Liver (tissue), 9 donors: ENCODE results near the gene ERGIC3. TPM values are rescaled to one million over a fixed set of nuclear protein-coding genes. Genes with fewer than 3 reads are reported as not detected.

ENCODE experiments used
- DNase-seq: peaks from one replicate; pipeline ENCODE4 v3.0.0-alpha.2; 2017; ENCODE audit warnings: low spot score
- H3K27ac ChIP-seq, 2 donors: one replicate each; pipeline ENCODE4 v1.7.0; 2013; ENCODE audit warnings: inconsistent platforms in 2 of 2, low read length in 2 of 2, control low read depth in 1 of 2, low read depth in 1 of 2, mild to moderate bottlenecking in 1 of 2
- H3K27me3 ChIP-seq, 4 donors: one replicate each; pipeline versions ENCODE4 v1.6.1 to v1.7.0; 2013; ENCODE audit warnings: low read length in 3 of 4, inconsistent platforms in 1 of 4, mild to moderate bottlenecking in 1 of 4, moderate library complexity in 1 of 4; ENCODE audit not compliant: control insufficient read depth in 4 of 4, insufficient read depth in 4 of 4
- H3K36me3 ChIP-seq, 4 donors: one replicate each; pipeline versions ENCODE4 v1.6.1 to v1.7.0; 2013; ENCODE audit warnings: low read length in 3 of 4, mild to moderate bottlenecking in 3 of 4, low read depth in 1 of 4, moderate library complexity in 1 of 4; ENCODE audit not compliant: control insufficient read depth in 4 of 4, insufficient read depth in 3 of 4
- H3K4me1 ChIP-seq, 4 donors: one replicate each; pipeline versions ENCODE4 v1.6.1 to v1.7.0; 2013; ENCODE audit warnings: low read length in 3 of 4, mild to moderate bottlenecking in 3 of 4, moderate library complexity in 1 of 4; ENCODE audit not compliant: control insufficient read depth in 4 of 4, insufficient read depth in 4 of 4
- H3K4me3 ChIP-seq, 3 donors: one replicate each; pipeline versions ENCODE4 v1.6.1 to v1.7.0; 2013; ENCODE audit warnings: low read length in 3 of 3, control low read depth in 1 of 3, low read depth in 1 of 3, mild to moderate bottlenecking in 1 of 3
- H3K9ac ChIP-seq, 2 donors: one replicate each; pipeline ENCODE4 v1.7.0; 2013; ENCODE audit warnings: low read length in 2 of 2, mild to moderate bottlenecking in 2 of 2, moderate library complexity in 2 of 2, control low read depth in 1 of 2, low read depth in 1 of 2
- H3K9me3 ChIP-seq, 4 donors: one replicate each; pipeline versions ENCODE4 v1.6.1 to v1.7.0; 2013; ENCODE audit warnings: low read length in 3 of 4; ENCODE audit not compliant: control insufficient read depth in 4 of 4
- EGR1 ChIP-seq, 2 donors: IDR thresholded peaks; 2 replicates each; pipeline ENCODE4 v1.6.1; 2016 to 2018; ENCODE audit warnings: antibody characterized with exemption in 2 of 2, low read depth in 2 of 2
- FOXA1 ChIP-seq: IDR thresholded peaks from 2 replicates; pipeline ENCODE4 v1.6.1; 2016; ENCODE audit warnings: antibody characterized with exemption
- FOXA2 ChIP-seq: IDR thresholded peaks from 2 replicates; pipeline ENCODE4 v1.6.1; 2016; ENCODE audit warnings: antibody characterized with exemption
- GABPA ChIP-seq, 2 donors: IDR thresholded peaks in 1 of 2; conservative IDR thresholded peaks in 1 of 2; 2 replicates each; pipeline ENCODE4 v1.6.1; 2016; ENCODE audit warnings: antibody characterized with exemption in 2 of 2, mild to moderate bottlenecking in 1 of 2, moderate library complexity in 1 of 2
- HNF4A ChIP-seq, 2 donors: conservative IDR thresholded peaks; 2 replicates each; pipeline ENCODE4 v1.6.1; 2016; ENCODE audit warnings: antibody characterized with exemption in 2 of 2, mild to moderate bottlenecking in 2 of 2
- HNF4G ChIP-seq: IDR thresholded peaks from 2 replicates; pipeline ENCODE4 v1.6.1; 2016; ENCODE audit warnings: antibody characterized with exemption
- JUND ChIP-seq, 2 donors: IDR thresholded peaks; 2 replicates each; pipeline ENCODE4 v1.6.1; 2016; ENCODE audit warnings: antibody characterized with exemption in 2 of 2
- NR2F2 ChIP-seq: IDR thresholded peaks from 2 replicates; pipeline ENCODE4 v1.6.1; 2016; ENCODE audit warnings: antibody characterized with exemption
- RXRA ChIP-seq, 2 donors: IDR thresholded peaks; 2 replicates each; pipeline ENCODE4 v1.6.1; 2017 to 2018; ENCODE audit warnings: antibody characterized with exemption in 2 of 2, mild to moderate bottlenecking in 1 of 2
- SP1 ChIP-seq: IDR thresholded peaks from 2 replicates; pipeline ENCODE4 v1.6.1; 2018; ENCODE audit warnings: antibody characterized with exemption, mild to moderate bottlenecking
- TAF1 ChIP-seq: conservative IDR thresholded peaks from 2 replicates; pipeline ENCODE4 v1.6.1; 2016; ENCODE audit warnings: antibody characterized with exemption, mild to moderate bottlenecking
- WGBS: extraction: QIAGEN DNeasy Blood & Tissue Kit; methylation state at CpG from one replicate; pipeline ENCODE4 v1.1.7; 2013; 5-methylcytosine and 5-hydroxymethylcytosine counted together
- polyA plus RNA-seq, 2 donors: library from polyadenylated mRNA; stranded (reverse) in 1 of 2; unstranded in 1 of 2; fragments of 200-250 nt in 1 of 2; fragments of >200 nt in 1 of 2; fragmentation: Nextera tagmentation in 1 of 2; extraction: Ambion mirVana in 1 of 2; gene quantifications; one replicate each; pipeline versions ENCODE4 v1.2.1 to v1.2.3, GENCODE V29; 2013 to 2015
- total RNA-seq, 2 donors: library from RNA; depleted of rRNA; stranded (reverse); fragments of >200 nt; gene quantifications; one replicate each; pipeline ENCODE4 v1.2.3, GENCODE V29; 2014
- TF ChIP-seq, protein P1 (sequence below): IDR thresholded peaks from 2 replicates; pipeline ENCODE4 v1.6.1; 2016; ENCODE audit warnings: antibody characterized with exemption
- TF ChIP-seq, protein P2 (sequence below): IDR thresholded peaks from 2 replicates; pipeline ENCODE4 v1.6.1; 2016; ENCODE audit warnings: antibody characterized with exemption
- TF ChIP-seq, protein P3 (sequence below): IDR thresholded peaks from 2 replicates; pipeline ENCODE4 v1.6.1; 2016; ENCODE audit warnings: antibody characterized with exemption
- TF ChIP-seq, protein P4 (sequence below): fragments of 150-350 bp; IDR thresholded peaks from 2 replicates; pipeline ENCODE4 v1.5.1; 2017; ENCODE audit warnings: improper control_type of control experiment, low read depth, low read length; ENCODE audit not compliant: missing input control
- TF ChIP-seq, protein P5 (sequence below): IDR thresholded peaks from 2 replicates; pipeline ENCODE4 v1.6.1; 2016; ENCODE audit warnings: antibody characterized with exemption, mild to moderate bottlenecking
- donor health status: healthy.
- donor health status: healthy.
- donor health status: healthy.
- donor health status: healthy.
- donor health status: healthy.

ERGIC3 gene
- total and polyA plus RNA-seq, 4 donors: 110 to 167 (median 120) TPM

DNA sequence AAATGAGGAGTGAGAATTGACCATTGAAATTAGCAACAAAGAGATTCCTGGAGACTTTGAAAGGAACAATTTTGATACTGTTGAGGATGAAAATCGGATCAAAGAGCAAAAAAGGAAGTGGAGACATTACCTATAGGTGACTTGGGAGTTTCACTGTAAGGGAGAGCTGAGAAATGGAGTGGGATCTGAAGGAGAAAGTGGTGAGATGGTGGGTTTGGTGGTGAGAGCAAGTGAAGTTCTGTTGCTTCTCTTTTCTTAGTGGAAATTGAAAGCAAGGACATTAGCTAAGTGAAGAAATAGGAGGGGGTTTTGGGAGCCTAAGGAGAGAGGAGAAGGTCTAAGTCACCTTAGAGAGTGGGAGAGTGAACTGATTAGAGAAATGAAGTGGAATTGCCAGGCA, 4.2 kb downstream of the ERGIC3 start (continued):
- TF ChIP-seq GABPA (IDR thresholded peaks at IDR 0.05 in 1 of 2, conservative IDR thresholded peaks at IDR 0.05 in 1 of 2) (no peak), FOXA1 (no peak), FOXA2 (no peak), NR2F2 (no peak), SP1 (no peak), TAF1 (no peak)
- TF ChIP-seq, protein P1, sequence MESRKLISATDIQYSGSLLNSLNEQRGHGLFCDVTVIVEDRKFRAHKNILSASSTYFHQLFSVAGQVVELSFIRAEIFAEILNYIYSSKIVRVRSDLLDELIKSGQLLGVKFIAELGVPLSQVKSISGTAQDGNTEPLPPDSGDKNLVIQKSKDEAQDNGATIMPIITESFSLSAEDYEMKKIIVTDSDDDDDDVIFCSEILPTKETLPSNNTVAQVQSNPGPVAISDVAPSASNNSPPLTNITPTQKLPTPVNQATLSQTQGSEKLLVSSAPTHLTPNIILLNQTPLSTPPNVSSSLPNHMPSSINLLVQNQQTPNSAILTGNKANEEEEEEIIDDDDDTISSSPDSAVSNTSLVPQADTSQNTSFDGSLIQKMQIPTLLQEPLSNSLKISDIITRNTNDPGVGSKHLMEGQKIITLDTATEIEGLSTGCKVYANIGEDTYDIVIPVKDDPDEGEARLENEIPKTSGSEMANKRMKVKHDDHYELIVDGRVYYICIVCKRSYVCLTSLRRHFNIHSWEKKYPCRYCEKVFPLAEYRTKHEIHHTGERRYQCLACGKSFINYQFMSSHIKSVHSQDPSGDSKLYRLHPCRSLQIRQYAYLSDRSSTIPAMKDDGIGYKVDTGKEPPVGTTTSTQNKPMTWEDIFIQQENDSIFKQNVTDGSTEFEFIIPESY: no peak

DNA sequence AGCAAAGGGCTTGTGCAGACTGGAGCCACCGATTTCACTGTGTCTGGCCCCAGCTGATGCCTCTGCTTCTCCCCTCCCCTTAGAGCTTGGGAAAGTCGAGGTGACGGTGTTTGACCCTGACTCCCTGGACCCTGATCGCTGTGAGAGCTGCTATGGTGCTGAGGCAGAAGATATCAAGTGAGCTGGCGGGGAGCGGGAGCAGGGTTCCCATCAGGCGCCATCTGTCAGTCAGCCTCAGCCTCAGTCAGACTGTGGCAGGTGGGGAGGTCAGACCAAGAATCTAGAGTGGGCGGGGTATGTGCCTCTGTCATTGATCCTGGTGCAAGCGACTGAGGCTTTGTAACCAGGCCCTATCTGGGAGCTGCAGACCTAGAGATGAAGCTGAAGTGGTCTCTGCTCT, 5.5 kb downstream of the ERGIC3 start:
- no peaks in the 10 kb centered on the region for H3K27me3 ChIP-seq
- TF ChIP-seq EGR1 (IDR thresholded peaks at IDR 0.05; ENCODE audit: low read depth in 2 of 2): no peak
- no peak for TF ChIP-seq TAF1
- no peak for TF ChIP-seq NR2F2
- no peak for TF ChIP-seq HNF4A (conservative IDR thresholded peaks at IDR 0.05)
- peaks cover 3 to 49% (median 29%) of the 10 kb centered on the region in 4 donors for H3K36me3 ChIP-seq
- no peak overlapping the region for H3K4me3 ChIP-seq
- 79% methylated on average over 9 of the region's 9 CpGs for WGBS
- DNase-seq: no peak
- no peak overlapping the region for H3K27ac ChIP-seq
- H3K9ac ChIP-seq: no peak overlapping the region
- peaks cover 2 to 5% (median 3%) of the 10 kb centered on the region in 4 donors for H3K4me1 ChIP-seq
- no peaks in the 10 kb centered on the region for H3K9me3 ChIP-seq

DNA sequence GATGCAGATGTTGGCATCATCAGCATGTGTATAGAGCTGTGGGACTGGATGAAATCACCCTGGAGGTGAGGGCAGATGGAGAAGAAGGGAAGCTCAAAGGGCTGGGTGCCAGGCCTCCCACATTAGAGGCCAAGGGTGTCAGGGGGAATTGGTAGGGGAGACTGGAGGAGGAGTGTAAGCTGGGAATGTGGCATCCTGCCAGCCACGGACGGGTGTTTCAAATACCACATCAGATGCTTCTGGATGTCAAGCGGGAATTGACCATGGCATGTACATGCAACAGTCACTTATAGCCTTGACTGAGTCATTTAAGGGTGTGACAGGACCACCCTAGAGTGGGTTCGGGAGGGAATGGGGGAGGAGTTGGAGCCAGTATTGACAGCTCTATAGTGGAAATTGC, 9.6 kb downstream of the ERGIC3 start:
- no peaks in the 10 kb centered on the region for H3K9me3 ChIP-seq
- H3K4me1 ChIP-seq: no peaks in the 10 kb centered on the region
- H3K36me3 ChIP-seq: peaks cover 3 to 80% (median 51%) of the 10 kb centered on the region in 4 donors
- DNase-seq: no peak
- no peaks in the 10 kb centered on the region for H3K27me3 ChIP-seq
- TF ChIP-seq, protein P2, sequence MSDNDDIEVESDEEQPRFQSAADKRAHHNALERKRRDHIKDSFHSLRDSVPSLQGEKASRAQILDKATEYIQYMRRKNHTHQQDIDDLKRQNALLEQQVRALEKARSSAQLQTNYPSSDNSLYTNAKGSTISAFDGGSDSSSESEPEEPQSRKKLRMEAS: no peak
- TF ChIP-seq GABPA (IDR thresholded peaks at IDR 0.05 in 1 of 2, conservative IDR thresholded peaks at IDR 0.05 in 1 of 2): no peak
- TF ChIP-seq, protein P3, sequence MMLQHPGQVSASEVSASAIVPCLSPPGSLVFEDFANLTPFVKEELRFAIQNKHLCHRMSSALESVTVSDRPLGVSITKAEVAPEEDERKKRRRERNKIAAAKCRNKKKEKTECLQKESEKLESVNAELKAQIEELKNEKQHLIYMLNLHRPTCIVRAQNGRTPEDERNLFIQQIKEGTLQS: no peak
- no peak for TF ChIP-seq FOXA1
- TF ChIP-seq HNF4A (conservative IDR thresholded peaks at IDR 0.05): no peak
- H3K9ac ChIP-seq: no peak overlapping the region
- H3K27ac ChIP-seq: no peak overlapping the region
- no peak overlapping the region for H3K4me3 ChIP-seq
- 94% methylated on average over 4 of the region's 4 CpGs for WGBS

DNA sequence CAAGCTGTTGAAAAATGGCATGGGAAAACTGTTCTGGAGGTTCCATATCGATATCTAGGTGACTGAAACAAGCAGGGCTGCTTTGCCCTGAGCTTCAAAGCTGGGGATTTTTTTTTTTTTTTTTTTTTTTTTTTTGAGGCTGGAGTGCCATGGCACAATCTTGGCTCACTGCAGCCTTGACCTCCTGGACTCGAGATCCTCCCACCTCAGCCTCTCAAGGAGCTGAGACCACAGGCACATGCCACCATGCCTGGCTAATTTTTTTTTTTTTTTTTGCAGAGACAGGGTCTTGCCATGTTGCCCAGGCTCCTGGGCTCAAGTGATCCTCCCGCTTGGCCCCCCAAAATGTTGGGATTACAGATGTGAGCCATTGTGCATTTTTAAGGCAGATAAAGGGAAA, 11.0 kb downstream of the ERGIC3 start:
- Histone ChIP-seq H3K36me3 (peaks cover 7 to 77% (median 52%) of the 10 kb centered on the region in 4 donors), H3K27ac (no peak overlapping the region), H3K27me3 (no peaks in the 10 kb centered on the region), H3K9ac (no peak overlapping the region), H3K4me3 (no peak overlapping the region), H3K9me3 (no peaks in the 10 kb centered on the region), H3K4me1 (no peaks in the 10 kb centered on the region)
- no peak for DNase-seq
- 94% methylated on average over 3 of the region's 3 CpGs for WGBS
- TF ChIP-seq, protein P2: no peak
- TF ChIP-seq, protein P4, sequence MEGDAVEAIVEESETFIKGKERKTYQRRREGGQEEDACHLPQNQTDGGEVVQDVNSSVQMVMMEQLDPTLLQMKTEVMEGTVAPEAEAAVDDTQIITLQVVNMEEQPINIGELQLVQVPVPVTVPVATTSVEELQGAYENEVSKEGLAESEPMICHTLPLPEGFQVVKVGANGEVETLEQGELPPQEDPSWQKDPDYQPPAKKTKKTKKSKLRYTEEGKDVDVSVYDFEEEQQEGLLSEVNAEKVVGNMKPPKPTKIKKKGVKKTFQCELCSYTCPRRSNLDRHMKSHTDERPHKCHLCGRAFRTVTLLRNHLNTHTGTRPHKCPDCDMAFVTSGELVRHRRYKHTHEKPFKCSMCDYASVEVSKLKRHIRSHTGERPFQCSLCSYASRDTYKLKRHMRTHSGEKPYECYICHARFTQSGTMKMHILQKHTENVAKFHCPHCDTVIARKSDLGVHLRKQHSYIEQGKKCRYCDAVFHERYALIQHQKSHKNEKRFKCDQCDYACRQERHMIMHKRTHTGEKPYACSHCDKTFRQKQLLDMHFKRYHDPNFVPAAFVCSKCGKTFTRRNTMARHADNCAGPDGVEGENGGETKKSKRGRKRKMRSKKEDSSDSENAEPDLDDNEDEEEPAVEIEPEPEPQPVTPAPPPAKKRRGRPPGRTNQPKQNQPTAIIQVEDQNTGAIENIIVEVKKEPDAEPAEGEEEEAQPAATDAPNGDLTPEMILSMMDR: no peak
- TF ChIP-seq HNF4G: no peak
- TF ChIP-seq RXRA (IDR thresholded peaks at IDR 0.05): no peak
- no peak for TF ChIP-seq SP1
- TF ChIP-seq TAF1: no peak
- TF ChIP-seq FOXA2: no peak
- no peak for TF ChIP-seq EGR1 (IDR thresholded peaks at IDR 0.05; ENCODE audit: low read depth in 2 of 2)
- TF ChIP-seq, protein P3: no peak
- TF ChIP-seq JUND (IDR thresholded peaks at IDR 0.05): no peak
- TF ChIP-seq NR2F2: no peak
- TF ChIP-seq FOXA1: no peak
- TF ChIP-seq, protein P5, sequence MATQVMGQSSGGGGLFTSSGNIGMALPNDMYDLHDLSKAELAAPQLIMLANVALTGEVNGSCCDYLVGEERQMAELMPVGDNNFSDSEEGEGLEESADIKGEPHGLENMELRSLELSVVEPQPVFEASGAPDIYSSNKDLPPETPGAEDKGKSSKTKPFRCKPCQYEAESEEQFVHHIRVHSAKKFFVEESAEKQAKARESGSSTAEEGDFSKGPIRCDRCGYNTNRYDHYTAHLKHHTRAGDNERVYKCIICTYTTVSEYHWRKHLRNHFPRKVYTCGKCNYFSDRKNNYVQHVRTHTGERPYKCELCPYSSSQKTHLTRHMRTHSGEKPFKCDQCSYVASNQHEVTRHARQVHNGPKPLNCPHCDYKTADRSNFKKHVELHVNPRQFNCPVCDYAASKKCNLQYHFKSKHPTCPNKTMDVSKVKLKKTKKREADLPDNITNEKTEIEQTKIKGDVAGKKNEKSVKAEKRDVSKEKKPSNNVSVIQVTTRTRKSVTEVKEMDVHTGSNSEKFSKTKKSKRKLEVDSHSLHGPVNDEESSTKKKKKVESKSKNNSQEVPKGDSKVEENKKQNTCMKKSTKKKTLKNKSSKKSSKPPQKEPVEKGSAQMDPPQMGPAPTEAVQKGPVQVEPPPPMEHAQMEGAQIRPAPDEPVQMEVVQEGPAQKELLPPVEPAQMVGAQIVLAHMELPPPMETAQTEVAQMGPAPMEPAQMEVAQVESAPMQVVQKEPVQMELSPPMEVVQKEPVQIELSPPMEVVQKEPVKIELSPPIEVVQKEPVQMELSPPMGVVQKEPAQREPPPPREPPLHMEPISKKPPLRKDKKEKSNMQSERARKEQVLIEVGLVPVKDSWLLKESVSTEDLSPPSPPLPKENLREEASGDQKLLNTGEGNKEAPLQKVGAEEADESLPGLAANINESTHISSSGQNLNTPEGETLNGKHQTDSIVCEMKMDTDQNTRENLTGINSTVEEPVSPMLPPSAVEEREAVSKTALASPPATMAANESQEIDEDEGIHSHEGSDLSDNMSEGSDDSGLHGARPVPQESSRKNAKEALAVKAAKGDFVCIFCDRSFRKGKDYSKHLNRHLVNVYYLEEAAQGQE: no peak
